ENCODE measurements around the gene DLGAP3.

GRCh38 chr1:34899471-34899870, 30.0 kb downstream of the DLGAP3 start:
- TF ChIP-seq CTCF (IDR thresholded peaks at IDR 0.05) = no peak
- TF ChIP-seq POLR2AphosphoS5 (IDR thresholded peaks at IDR 0.05) = no peak
- no peak for TF ChIP-seq POLR2A (IDR thresholded peaks at IDR 0.05)

Measured in stomach (tissue), 4 donors.